Vagina (tissue), 2 donors: ENCODE results near the gene SLC5A2.

Experiments
- CTCF ChIP-seq, 3 experiments: fragments of 450-650 bp in 2 of 3; fragments of 200-600 bp in 1 of 3; sonication (generic) in 1 of 3; IDR thresholded peaks; one replicate each; pipeline ENCODE4 v1.5.1; 2017 to 2019; ENCODE audit warnings: antibody characterized with exemption in 3 of 3, mild to moderate bottlenecking in 2 of 3, moderate library complexity in 2 of 3
- POLR2A ChIP-seq, 2 donors: fragments of 450-650 bp; IDR thresholded peaks; one replicate each; pipeline ENCODE4 v1.6.1; 2017; ENCODE audit warnings: antibody characterized with exemption in 2 of 2, mild to moderate bottlenecking in 2 of 2, moderate library complexity in 2 of 2
- POLR2AphosphoS5 ChIP-seq, 2 donors: sonication (generic); formaldehyde crosslinking; IDR thresholded peaks; one replicate each; pipeline ENCODE4 v1.9.0; 2017; ENCODE audit warnings: antibody characterized with exemption in 2 of 2, mild to moderate bottlenecking in 2 of 2, low read depth in 1 of 2; ENCODE audit not compliant: insufficient read depth in 1 of 2

GRCh38 chr16:31461921-31462804, 20.8 kb upstream of the SLC5A2 start:
- no peak for TF ChIP-seq CTCF (IDR thresholded peaks at IDR 0.05)
- TF ChIP-seq POLR2AphosphoS5 (IDR thresholded peaks at IDR 0.05; ENCODE audit: insufficient read depth in 1 of 2, low read depth in 1 of 2): no peak
- TF ChIP-seq POLR2A (IDR thresholded peaks at IDR 0.05): no peak
